Activated CD8-positive, alpha-beta T cell treated with anti-CD3 and anti-CD28 coated beads, Interleukin-2, amount 10 ng/mL, durations not matched to agents 7 days and 5 days (primary cell): ENCODE data around the gene MRPL2. TPM values are rescaled to one million over a fixed set of nuclear protein-coding genes. Genes with fewer than 3 reads are reported as not detected.

Source experiments
- ATAC-seq: fragments of 150-1000 bp; cut with Tn5 transposase; one replicate; pipeline ENCODE4 v1.10.0; 2021; ENCODE audit warnings: moderate library complexity
- CTCF ChIA-PET: fragments of 350-600 bp; sonication (Branson Sonifier 250); formaldehyde crosslinking; loops from one replicate; lab custom pipeline; 2021; ENCODE audit warnings: antibody characterized with exemption; lab: Charles Lee
- POLR2A ChIA-PET: fragments of 350-600 bp; sonication (Branson Sonifier 250); formaldehyde crosslinking; loops from one replicate; lab custom pipeline; 2021; ENCODE audit warnings: antibody characterized with exemption; lab: Charles Lee
- DNase-seq: peaks from one replicate; pipeline ENCODE4 v3.0.0-alpha.2; 2020
- H3K27ac Mint-ChIP-seq: one replicate; pipeline ENCODE4 v1.8.0; 2021; ENCODE audit warnings: mild to moderate bottlenecking, mixed read lengths
- H3K27me3 Mint-ChIP-seq: one replicate; pipeline ENCODE4 v1.8.0; 2021; ENCODE audit warnings: low read depth, mixed read lengths
- H3K36me3 Mint-ChIP-seq: one replicate; pipeline ENCODE4 v1.8.0; 2021; ENCODE audit warnings: low read depth, mixed read lengths
- H3K4me1 Mint-ChIP-seq: one replicate; pipeline ENCODE4 v1.8.0; 2021; ENCODE audit warnings: low read depth, mixed read lengths
- H3K4me3 Mint-ChIP-seq: one replicate; pipeline ENCODE4 v1.8.0; 2021; ENCODE audit warnings: mild to moderate bottlenecking, mixed read lengths
- H3K9me3 Mint-ChIP-seq: one replicate; pipeline ENCODE4 v1.8.0; 2022; ENCODE audit warnings: mixed read lengths; ENCODE audit not compliant: insufficient read depth
- total RNA-seq, 2 experiments: library from RNA; stranded (reverse); gene quantifications; one replicate each; pipeline ENCODE4 v1.2.3, GENCODE V29; 2021

Gene MRPL2
- total RNA-seq, 2 experiments from 2014 or later, result 57.5 to 58.7 TPM

GRCh38 chr6:43078691-43079090 lies 19.5 kb upstream of the MRPL2 start:
- Mint-ChIP-seq H3K36me3 (no peaks in the 10 kb centered on the region), H3K4me1 (peaks cover 8% of the 10 kb centered on the region), H3K27ac (no peak overlapping the region), H3K9me3 (no peaks in the 10 kb centered on the region), H3K27me3 (peaks cover 33% of the 10 kb centered on the region), H3K4me3 (no peak overlapping the region)
- ChIA-PET POLR2A (no interaction called here), CTCF (no interaction called here)
- ATAC-seq (no peak), DNase-seq (no peak)

- CTCF ChIA-PET, result interaction anchor here (4.7 kb wide), 1 partner anchor 65 kb away, joined by 22 read pairs; no protein-coding TSS in a partner anchor
- no peak overlapping the region for H3K4me3 Mint-ChIP-seq
- DNase-seq (no peak), ATAC-seq (no peak)
- POLR2A ChIA-PET, result interaction anchor here (0.8 kb wide), 1 partner anchor 149 kb away, joined by 4 read pairs; the partner anchor contains the start of gene CNPY3
- H3K4me1 Mint-ChIP-seq, result peaks cover 8% of the 10 kb centered on the region
- peaks cover 33% of the 10 kb centered on the region for H3K27me3 Mint-ChIP-seq
- no peak overlapping the region for H3K27ac Mint-ChIP-seq
- H3K9me3 Mint-ChIP-seq, result no peaks in the 10 kb centered on the region
- H3K36me3 Mint-ChIP-seq, result no peaks in the 10 kb centered on the region
Observed at GRCh38 chr6:43077981-43078511, 18.8 kb upstream of the MRPL2 start.

GRCh38 chr6:43077333-43077809 lies 18.1 kb upstream of the MRPL2 start:
- no peak for DNase-seq
- Mint-ChIP-seq H3K27ac (no peak overlapping the region), H3K4me3 (peak overlapping the region; percentile 40), H3K4me1 (peaks cover 8% of the 10 kb centered on the region), H3K36me3 (no peaks in the 10 kb centered on the region), H3K9me3 (no peaks in the 10 kb centered on the region), H3K27me3 (peaks cover 30% of the 10 kb centered on the region)
- POLR2A ChIA-PET, result interaction anchor here (0.8 kb wide), 1 partner anchor 148 kb away, joined by 4 read pairs; the partner anchor contains the start of gene CNPY3
- CTCF ChIA-PET, result interaction anchor here (4.7 kb wide), 1 partner anchor 65 kb away, joined by 22 read pairs; no protein-coding TSS in a partner anchor
- no peak for ATAC-seq

GRCh38 chr6:43076464-43077332 lies 17.5 kb upstream of the MRPL2 start:
- H3K9me3 Mint-ChIP-seq, result no peaks in the 10 kb centered on the region
- ATAC-seq (peak; percentile 20), DNase-seq (no peak)
- H3K27ac Mint-ChIP-seq, result no peak overlapping the region
- peaks cover 7% of the 10 kb centered on the region for H3K4me1 Mint-ChIP-seq
- peaks cover 29% of the 10 kb centered on the region for H3K27me3 Mint-ChIP-seq
- peak overlapping the region; percentile 40 for H3K4me3 Mint-ChIP-seq
- H3K36me3 Mint-ChIP-seq, result no peaks in the 10 kb centered on the region
- ChIA-PET CTCF (interaction anchor here (4.7 kb wide), 1 partner anchor 66 kb away, joined by 22 read pairs; no protein-coding TSS in a partner anchor), POLR2A (no interaction called here)

- no peaks in the 10 kb centered on the region for H3K9me3 Mint-ChIP-seq
- peak; percentile 62 for ATAC-seq
- no peak within 1 kb of the TSS for H3K27ac Mint-ChIP-seq
- peak within 1 kb of the TSS; percentile 40 for H3K4me3 Mint-ChIP-seq
- peaks cover 26% of the 10 kb centered on the region for H3K27me3 Mint-ChIP-seq
- ChIA-PET POLR2A (no interaction called here), CTCF (interaction anchor here (4.7 kb wide), 1 partner anchor 67 kb away, joined by 22 read pairs; no protein-coding TSS in a partner anchor)
- peaks cover 7% of the 10 kb centered on the region for H3K4me1 Mint-ChIP-seq
- DNase-seq, result no peak
- no peaks in the 10 kb centered on the region for H3K36me3 Mint-ChIP-seq
Observed at GRCh38 chr6:43075670-43076463, 16.6 kb upstream of the MRPL2 start, which contains the start of gene PTK7. PTK7 (plus strand) TSS chr6:43076314; CDS start chr6:43076489, 175 bp downstream.

- ATAC-seq (no peak), DNase-seq (no peak)
- no peak overlapping the region for H3K27ac Mint-ChIP-seq
- no peaks in the 10 kb centered on the region for H3K9me3 Mint-ChIP-seq
- CTCF ChIA-PET, result interaction anchor here (4.7 kb wide), 1 partner anchor 68 kb away, joined by 22 read pairs; no protein-coding TSS in a partner anchor
- H3K4me3 Mint-ChIP-seq, result no peak overlapping the region
- peaks cover 25% of the 10 kb centered on the region for H3K27me3 Mint-ChIP-seq
- peaks cover 7% of the 10 kb centered on the region for H3K4me1 Mint-ChIP-seq
- H3K36me3 Mint-ChIP-seq, result no peaks in the 10 kb centered on the region
- POLR2A ChIA-PET, result no interaction called here
Observed at GRCh38 chr6:43074847-43075669, 15.8 kb upstream of the MRPL2 start.

- Mint-ChIP-seq H3K4me3 (no peak overlapping the region), H3K4me1 (peaks cover 3% of the 10 kb centered on the region), H3K27ac (no peak overlapping the region), H3K27me3 (peaks cover 3% of the 10 kb centered on the region), H3K9me3 (no peaks in the 10 kb centered on the region), H3K36me3 (no peaks in the 10 kb centered on the region)
- ChIA-PET CTCF (interaction anchor here (1.0 to 3.4 kb wide), 3 partner anchors 10 to 73 kb away, joined by 3 to 25 read pairs (median 3); partner anchors contain the start of gene KLC4), POLR2A (no interaction called here)
- peak; percentile 43 for DNase-seq
- peak; percentile 78 for ATAC-seq
Observed at GRCh38 chr6:43070028-43070632, 10.9 kb upstream of the MRPL2 start.

GRCh38 chr6:43062818-43063217 lies 3.6 kb upstream of the MRPL2 start:
- peaks cover 20% of the 10 kb centered on the region for H3K4me1 Mint-ChIP-seq
- peaks cover 7% of the 10 kb centered on the region for H3K36me3 Mint-ChIP-seq
- DNase-seq, result no peak
- H3K27ac Mint-ChIP-seq, result no peak overlapping the region
- no peak for ATAC-seq
- ChIA-PET CTCF (interaction anchor here (1.1 to 2.4 kb wide), 2 partner anchors 9 to 81 kb away, joined by 3 to 13 read pairs; no protein-coding TSS in a partner anchor), POLR2A (no interaction called here)
- H3K4me3 Mint-ChIP-seq, result no peak overlapping the region
- no peaks in the 10 kb centered on the region for H3K9me3 Mint-ChIP-seq
- H3K27me3 Mint-ChIP-seq, result no peaks in the 10 kb centered on the region

- H3K27me3 Mint-ChIP-seq, result no peaks in the 10 kb centered on the region
- ChIA-PET POLR2A (no interaction called here), CTCF (interaction anchor here (1.5 kb wide), 1 partner anchor 82 kb away, joined by 8 read pairs; no protein-coding TSS in a partner anchor)
Observed at GRCh38 chr6:43061861-43062260, 2.6 kb upstream of the MRPL2 start.

More at GRCh38 chr6:43061861-43062260, 2.6 kb upstream of the MRPL2 start:
- Mint-ChIP-seq H3K36me3 (peaks cover 10% of the 10 kb centered on the region), H3K4me3 (no peak overlapping the region), H3K27ac (no peak overlapping the region), H3K9me3 (no peaks in the 10 kb centered on the region), H3K4me1 (peaks cover 24% of the 10 kb centered on the region)
- DNase-seq (no peak), ATAC-seq (no peak)
